H1 (cell line): ENCODE data around the gene RNGTT. TPM values are rescaled to one million over a fixed set of nuclear protein-coding genes. Genes with fewer than 3 reads are reported as not detected.

ENCODE experiments used
- CBX8 ChIP-seq: fragments of 300-800, 300-1000 bp; sonication (generic); IDR thresholded peaks from 2 replicates; pipeline ENCODE4 v1.7.1; 2016; ENCODE audit warnings: low read depth, low read length, borderline replicate concordance
- CHD7 ChIP-seq: fragments of 300-600 bp; sonication (generic); IDR thresholded peaks from 2 replicates; pipeline ENCODE4 v1.7.1; 2012; ENCODE audit warnings: low read length, moderate library complexity, mild to moderate bottlenecking, inconsistent platforms; ENCODE audit not compliant: insufficient replicate concordance
- JUN ChIP-seq: IDR thresholded peaks from 2 replicates; pipeline ENCODE4 v1.6.1; 2011; ENCODE audit warnings: low read depth, mild to moderate bottlenecking, improper control_type of control experiment, low read length
- JUND ChIP-seq: IDR thresholded peaks from 2 replicates; pipeline ENCODE4 v1.6.1; 2011; ENCODE audit warnings: mild to moderate bottlenecking, improper control_type of control experiment, low read length
- RAD21 ChIP-seq, 2 experiments: IDR thresholded peaks in 1 of 2; conservative IDR thresholded peaks in 1 of 2; 2 replicates each; pipeline ENCODE4 v1.6.1; 2011; ENCODE audit warnings: low read depth in 2 of 2, low read length in 2 of 2, improper control_type of control experiment in 1 of 2, inconsistent platforms in 1 of 2, mild to moderate bottlenecking in 1 of 2, moderate library complexity in 1 of 2
- RBBP5 ChIP-seq: IDR thresholded peaks from 2 replicates; pipeline ENCODE4 v1.7.1; 2012; ENCODE audit warnings: low read depth, mild to moderate bottlenecking, inconsistent platforms, low read length, moderate library complexity, borderline replicate concordance
- SAP30 ChIP-seq: fragments of 300-600 bp; sonication (generic); IDR thresholded peaks from 2 replicates; pipeline ENCODE4 v1.7.1; 2012; ENCODE audit warnings: low read length, moderate library complexity, mild to moderate bottlenecking, inconsistent platforms; ENCODE audit not compliant: insufficient read depth, insufficient replicate concordance
- SP2 ChIP-seq: IDR thresholded peaks from 2 replicates; pipeline ENCODE4 v1.6.1; 2012; ENCODE audit warnings: mild to moderate bottlenecking, low read length, inconsistent platforms
- SRF ChIP-seq: IDR thresholded peaks from 2 replicates; pipeline ENCODE4 v1.6.1; 2011; ENCODE audit warnings: mild to moderate bottlenecking, low read depth, low read length, moderate library complexity
- TBP ChIP-seq: IDR thresholded peaks from 2 replicates; pipeline ENCODE4 v1.6.1; 2011; ENCODE audit warnings: low read depth, low read length, improper control_type of control experiment
- TCF12 ChIP-seq: IDR thresholded peaks from 2 replicates; pipeline ENCODE4 v1.6.1; 2011; ENCODE audit warnings: low read depth, mild to moderate bottlenecking, low read length
- polyA plus RNA-seq, 7 experiments: library from polyadenylated mRNA; depleted of rRNA in 3 of 7; stranded (reverse) in 5 of 7; unstranded in 2 of 7; fragments of >200 nt in 5 of 7; fragments of 200-250 nt in 2 of 7; gene quantifications; 1 replicate in 5 of 7; 2 replicates in 1 of 7; 4 replicates in 1 of 7; pipeline versions ENCODE4 v1.2.1 to v1.2.3, GENCODE V29; 2011 to 2013; ENCODE audit warnings: missing spikeins in 2 of 7, mixed read lengths in 2 of 7
- total RNA-seq: library from RNA; stranded (reverse); fragmentation: NEBNext Ultra II Directional; extraction: Animal tissue kit (Norgen Biotek cat#: 25700); gene quantifications from 2 replicates; pipeline ENCODE4 v1.2.1, GENCODE V29; 2021

The RNGTT gene
- total and polyA plus RNA-seq, 2 of the 8 experiments (the other 6 are each of a cell fraction or from before 2014, with no cell fraction given), result 3.6 to 21.2 TPM

GRCh38 chr6:88749849-88750248 is 213.6 kb downstream of the RNGTT start (continued):
- no peak for TF ChIP-seq CHD7
- TF ChIP-seq RAD21 (IDR thresholded peaks at IDR 0.05 in 1 of 2, conservative IDR thresholded peaks at IDR 0.05 in 1 of 2; ENCODE audit: low read depth in 2 of 2, low read length in 2 of 2), result no peak
- TF ChIP-seq RBBP5, result no peak
- TF ChIP-seq JUND, result no peak
- no peak for TF ChIP-seq JUN
- TF ChIP-seq TCF12, result no peak
- TF ChIP-seq CBX8, result no peak
- no peak for TF ChIP-seq SP2
- TF ChIP-seq TBP, result no peak
- TF ChIP-seq SRF, result no peak
- no peak for TF ChIP-seq SAP30
